BJ (cell line): ENCODE measurements around the gene CTTNBP2. TPM values are rescaled to one million over a fixed set of nuclear protein-coding genes. Genes with fewer than 3 reads are reported as not detected.

Source experiments
- CTCF ChIA-PET: fragments of 350-600 bp; formaldehyde crosslinking; extraction: SDS; loops from one replicate; lab custom pipeline; 2021; ENCODE audit warnings: antibody characterized with exemption, inconsistent platforms; lab: Yijun Ruan, JAX
- POLR2A ChIA-PET: fragments of 300-600 bp; sonication (Branson Sonifier 250); formaldehyde crosslinking; extraction: SDS; loops from one replicate; lab custom pipeline; 2021; ENCODE audit warnings: antibody characterized with exemption; lab: Charles Lee
- DNase-seq: peaks from one replicate; pipeline ENCODE4 v3.0.0-alpha.2; 2011; ENCODE audit warnings: low read depth
- H3K27me3 ChIP-seq: 2 replicates; pipeline ENCODE4 v1.6.0; 2011; ENCODE audit warnings: low read length; ENCODE audit not compliant: control insufficient read depth, insufficient read depth
- H3K36me3 ChIP-seq: 2 replicates; pipeline ENCODE4 v1.5.1; 2011; ENCODE audit warnings: low read length; ENCODE audit not compliant: control insufficient read depth, insufficient read depth
- H3K4me3 ChIP-seq: 2 replicates; pipeline ENCODE4 v1.5.1; 2011; ENCODE audit warnings: low read depth, mild to moderate bottlenecking, control low read depth, low read length
- polyA plus RNA-seq: library from polyadenylated mRNA; depleted of rRNA; stranded (reverse); fragments of >200 nt; gene quantifications from 2 replicates; pipeline ENCODE4 v1.2.3, GENCODE V29; 2011
- TF ChIP-seq, protein P1 (sequence below): IDR thresholded peaks from 2 replicates; pipeline ENCODE4 v1.5.1; 2011; ENCODE audit warnings: low read depth, mild to moderate bottlenecking, control low read depth, inconsistent platforms, low read length, moderate library complexity; ENCODE audit not compliant: insufficient read depth

Gene CTTNBP2
- polyA plus RNA-seq, 1 experiment = 0.34 TPM

DNA sequence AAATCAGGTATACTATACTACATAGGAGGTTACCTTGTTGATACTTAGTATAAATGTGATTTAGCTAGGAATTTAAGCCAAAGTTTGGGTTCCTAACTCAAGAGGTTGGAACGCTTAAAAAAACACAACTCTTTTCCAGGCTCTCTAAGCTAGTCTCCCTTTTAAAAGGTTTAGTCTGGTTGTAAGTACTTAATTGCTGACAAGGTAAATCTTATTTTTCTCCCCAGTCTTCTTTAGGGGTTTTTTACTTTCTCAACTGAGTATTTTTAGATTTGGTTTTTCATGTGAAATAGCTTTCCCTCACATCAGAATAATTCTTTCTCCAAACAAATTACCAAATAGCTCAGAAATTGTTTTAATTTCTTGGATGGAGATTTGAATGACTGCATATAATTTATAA lies 20.8 kb upstream of the CTTNBP2 start:
- no peak for DNase-seq
- no peaks in the 10 kb centered on the region for H3K36me3 ChIP-seq
- no peaks in the 10 kb centered on the region for H3K27me3 ChIP-seq
- POLR2A ChIA-PET = no interaction called here
- no peak overlapping the region for H3K4me3 ChIP-seq
- CTCF ChIA-PET = no interaction called here
- TF ChIP-seq, protein P1, sequence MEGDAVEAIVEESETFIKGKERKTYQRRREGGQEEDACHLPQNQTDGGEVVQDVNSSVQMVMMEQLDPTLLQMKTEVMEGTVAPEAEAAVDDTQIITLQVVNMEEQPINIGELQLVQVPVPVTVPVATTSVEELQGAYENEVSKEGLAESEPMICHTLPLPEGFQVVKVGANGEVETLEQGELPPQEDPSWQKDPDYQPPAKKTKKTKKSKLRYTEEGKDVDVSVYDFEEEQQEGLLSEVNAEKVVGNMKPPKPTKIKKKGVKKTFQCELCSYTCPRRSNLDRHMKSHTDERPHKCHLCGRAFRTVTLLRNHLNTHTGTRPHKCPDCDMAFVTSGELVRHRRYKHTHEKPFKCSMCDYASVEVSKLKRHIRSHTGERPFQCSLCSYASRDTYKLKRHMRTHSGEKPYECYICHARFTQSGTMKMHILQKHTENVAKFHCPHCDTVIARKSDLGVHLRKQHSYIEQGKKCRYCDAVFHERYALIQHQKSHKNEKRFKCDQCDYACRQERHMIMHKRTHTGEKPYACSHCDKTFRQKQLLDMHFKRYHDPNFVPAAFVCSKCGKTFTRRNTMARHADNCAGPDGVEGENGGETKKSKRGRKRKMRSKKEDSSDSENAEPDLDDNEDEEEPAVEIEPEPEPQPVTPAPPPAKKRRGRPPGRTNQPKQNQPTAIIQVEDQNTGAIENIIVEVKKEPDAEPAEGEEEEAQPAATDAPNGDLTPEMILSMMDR = no peak

DNA sequence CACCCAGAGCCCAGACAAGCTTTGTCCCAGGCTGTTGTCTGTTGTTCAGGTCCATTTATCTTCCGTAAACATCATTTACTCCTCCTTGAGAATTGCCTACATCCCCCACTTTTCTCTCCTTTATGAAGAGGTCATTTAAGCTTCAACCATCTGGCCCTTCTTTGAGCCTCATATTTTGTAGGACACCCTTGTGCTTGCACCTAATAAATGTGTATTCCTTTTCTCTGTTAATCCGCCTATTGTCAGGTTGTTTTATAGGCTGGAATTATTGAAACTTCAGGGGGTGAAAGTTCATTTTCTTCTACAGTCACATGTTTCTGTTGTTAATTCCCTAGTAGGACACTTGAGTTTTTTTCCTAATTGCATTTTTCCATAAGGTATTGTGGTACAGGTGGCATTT lies 19.6 kb upstream of the CTTNBP2 start:
- Histone ChIP-seq H3K36me3 (no peaks in the 10 kb centered on the region), H3K4me3 (no peak overlapping the region), H3K27me3 (no peaks in the 10 kb centered on the region)
- CTCF ChIA-PET = interaction anchor here (0.5 kb wide), 1 partner anchor 1758 kb away, joined by 3 read pairs; no protein-coding TSS in a partner anchor
- TF ChIP-seq, protein P1 = no peak
- POLR2A ChIA-PET = no interaction called here
- DNase-seq = no peak

- ChIA-PET CTCF (no interaction called here), POLR2A (no interaction called here)
- DNase-seq = no peak
Observed at GRCh38 chr7:117889611-117890010, 16.4 kb upstream of the CTTNBP2 start.

DNA sequence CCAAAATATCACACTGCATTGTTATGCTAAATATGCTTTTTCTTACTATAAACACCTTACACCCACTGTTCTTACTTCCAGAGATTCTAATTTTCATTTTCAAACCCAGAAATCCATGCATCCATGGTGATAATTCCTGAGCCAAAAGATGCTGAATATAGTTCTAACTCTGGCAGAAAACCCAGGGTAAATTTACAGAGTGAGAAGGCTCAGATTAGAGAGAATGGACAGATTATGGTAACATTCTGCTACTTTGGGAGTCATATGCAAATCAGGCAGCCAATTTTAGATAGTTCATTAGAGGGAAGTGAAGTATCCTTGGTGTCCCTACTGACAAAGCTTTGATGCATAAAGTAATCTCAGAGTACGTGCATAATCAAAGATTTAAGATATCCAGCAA lies 15.4 kb upstream of the CTTNBP2 start:
- CTCF ChIA-PET = no interaction called here
- no peak for DNase-seq
- POLR2A ChIA-PET = no interaction called here
- TF ChIP-seq, protein P1 = no peak
- Histone ChIP-seq H3K4me3 (no peak overlapping the region), H3K27me3 (no peaks in the 10 kb centered on the region), H3K36me3 (no peaks in the 10 kb centered on the region)

More at GRCh38 chr7:117889611-117890010, 16.4 kb upstream of the CTTNBP2 start:
- TF ChIP-seq, protein P1 = no peak
- no peaks in the 10 kb centered on the region for H3K27me3 ChIP-seq
- no peak overlapping the region for H3K4me3 ChIP-seq
- no peaks in the 10 kb centered on the region for H3K36me3 ChIP-seq

DNA sequence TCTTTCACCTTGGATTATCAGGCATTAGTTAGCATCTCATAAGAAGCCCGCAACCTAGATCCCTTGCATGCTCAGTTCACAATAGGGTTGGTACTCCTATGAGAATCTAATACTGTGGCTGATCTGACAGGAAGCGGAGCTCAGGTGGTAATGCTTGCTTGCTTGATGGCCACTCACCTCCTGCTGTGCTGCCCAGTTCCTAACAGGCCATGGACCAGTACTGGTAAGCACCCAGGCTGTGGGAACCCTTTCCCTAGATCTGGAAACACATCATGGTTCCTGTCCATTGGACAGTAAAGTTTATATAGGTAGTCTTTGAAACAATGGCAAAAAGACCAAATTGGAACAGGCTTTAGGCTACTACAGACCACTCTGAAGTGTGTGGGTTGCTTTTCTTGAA lies 9.4 kb upstream of the CTTNBP2 start:
- CTCF ChIA-PET = no interaction called here
- POLR2A ChIA-PET = no interaction called here
- DNase-seq = no peak
- Histone ChIP-seq H3K36me3 (no peaks in the 10 kb centered on the region), H3K4me3 (no peak overlapping the region), H3K27me3 (no peaks in the 10 kb centered on the region; the same call in 1 of the 2 replicates)
- TF ChIP-seq, protein P1 = no peak
